ENCODE data around the gene FKBP7. TPM values are rescaled to one million over a fixed set of nuclear protein-coding genes. Genes with fewer than 3 reads are reported as not detected.

The FKBP7 gene
- total and polyA plus RNA-seq, 2 of the 8 experiments (the other 6 are each of a cell fraction or from before 2014, with no cell fraction given): 3.6 to 7.0 TPM

GRCh38 chr2:178455947-178456346 lies 22.5 kb downstream of the FKBP7 start (continued):
- TF ChIP-seq EZH2 (IDR thresholded peaks at IDR 0.05; ENCODE audit: low read depth, low read length, severe bottlenecking): no peak
- no peak for TF ChIP-seq BCL11A (IDR thresholded peaks at IDR 0.05; ENCODE audit: low read depth in 2 of 2, low read length in 2 of 2)
- TF ChIP-seq E2F6 (IDR thresholded peaks at IDR 0.05): no peak
- no peak for TF ChIP-seq KDM5A (IDR thresholded peaks at IDR 0.05; ENCODE audit: low read length)
- no peak for TF ChIP-seq YY1 (IDR thresholded peaks at IDR 0.05; ENCODE audit: low read depth, low read length)
- TF ChIP-seq CHD7 (IDR thresholded peaks at IDR 0.05; ENCODE audit: insufficient replicate concordance, low read length): no peak
- no peak for TF ChIP-seq JUN (IDR thresholded peaks at IDR 0.05; ENCODE audit: low read depth, low read length)
- no peak for TF ChIP-seq SAP30 (IDR thresholded peaks at IDR 0.05; ENCODE audit: insufficient read depth, insufficient replicate concordance, low read length)

Measured in H1 (cell line).